K562 (cell line): ENCODE results near the gene TMEM255A. TPM values are rescaled to one million over a fixed set of nuclear protein-coding genes. Genes with fewer than 3 reads are reported as not detected.

Experiments
- BCOR ChIP-seq: fragments of 450-650 bp; IDR thresholded peaks from 2 replicates; pipeline ENCODE4 v1.6.1; 2016
- CEBPB ChIP-seq: fragments of 450-650 bp; IDR thresholded peaks from 2 replicates; pipeline ENCODE4 v1.6.1; 2016; ENCODE audit warnings: missing genetic modification characterization, missing compliant biosample characterization
- CREB1 ChIP-seq, 2 experiments: sonication (generic) in 1 of 2; formaldehyde crosslinking in 1 of 2; IDR thresholded peaks; 2 replicates each; pipeline versions ENCODE4 v1.6.1 to v1.8.0; 2012 to 2022; ENCODE audit warnings: inconsistent platforms in 1 of 2, mild to moderate bottlenecking in 1 of 2, missing genetic modification reagents in 1 of 2, moderate library complexity in 1 of 2
- DNMT1 ChIP-seq: fragments of 450-650 bp; IDR thresholded peaks from 2 replicates; pipeline ENCODE4 v1.6.1; 2016; ENCODE audit warnings: antibody characterized with exemption, mild to moderate bottlenecking
- E2F6 ChIP-seq, 2 experiments: IDR thresholded peaks; 2 replicates each; pipeline ENCODE4 v1.6.1; 2011; ENCODE audit warnings: borderline replicate concordance in 1 of 2, control low read depth in 1 of 2, low read depth in 1 of 2, low read length in 1 of 2, mild to moderate bottlenecking in 1 of 2, mixed read lengths in 1 of 2, moderate library complexity in 1 of 2; ENCODE audit not compliant: insufficient read depth in 1 of 2, insufficient read length in 1 of 2, poor library complexity in 1 of 2, severe bottlenecking in 1 of 2; ENCODE audit errors: extremely low read depth in 1 of 2
- EGR1 ChIP-seq: fragments of 450-650 bp; conservative IDR thresholded peaks from 2 replicates; pipeline ENCODE4 v1.6.1; 2017; ENCODE audit warnings: mild to moderate bottlenecking
- FUS ChIP-seq: fragments of 200-400 bp; formaldehyde crosslinking; optimal IDR thresholded peaks from 2 replicates; pipeline ENCODE3; 2017; ENCODE audit warnings: low read depth, low read length
- GABPB1 ChIP-seq: sonication (generic); formaldehyde crosslinking; IDR thresholded peaks from 2 replicates; pipeline ENCODE4 v1.8.0; 2022; ENCODE audit warnings: mild to moderate bottlenecking, missing genetic modification reagents
- GABPB2 ChIP-seq: fragments of 250-450 bp; sonication (Bioruptor Pico); conservative IDR thresholded peaks from 2 replicates; pipeline ENCODE4 v1.5.1; 2021; ENCODE audit warnings: mild to moderate bottlenecking
- HCFC1 ChIP-seq: IDR thresholded peaks from 2 replicates; pipeline ENCODE4 v1.6.1; 2012; ENCODE audit warnings: low read depth, low read length, improper control_type of control experiment
- HDAC2 ChIP-seq: fragments of 450-650 bp; IDR thresholded peaks from 2 replicates; pipeline ENCODE4 v1.6.1; 2016; ENCODE audit warnings: mild to moderate bottlenecking
- MNT ChIP-seq, 2 experiments: fragments of 450-650 bp; conservative IDR thresholded peaks; 2 replicates each; pipeline ENCODE4 v1.6.1; 2017; ENCODE audit warnings: mild to moderate bottlenecking in 2 of 2, moderate library complexity in 2 of 2
- MYNN ChIP-seq, 2 experiments: sonication (generic); formaldehyde crosslinking in 1 of 2; IDR thresholded peaks; 2 replicates each; pipeline versions ENCODE4 v1.5.0 to v1.6.1; 2016 to 2020; ENCODE audit warnings: antibody characterized with exemption in 1 of 2, missing genetic modification reagents in 1 of 2
- PRDM10 ChIP-seq: fragments of 450-650 bp; IDR thresholded peaks from 2 replicates; pipeline ENCODE4 v1.6.1; 2018; ENCODE audit not compliant: partially characterized antibody
- STAT5A ChIP-seq: IDR thresholded peaks from 2 replicates; pipeline ENCODE4 v1.6.1; 2012; ENCODE audit warnings: low read length, inconsistent platforms, borderline replicate concordance
- TCF15 ChIP-seq: fragments of 250-450 bp; sonication (Bioruptor Pico); IDR thresholded peaks from 2 replicates; pipeline ENCODE4 v1.8.0; 2022; ENCODE audit warnings: moderate library complexity, mild to moderate bottlenecking, inconsistent platforms
- WHSC1 ChIP-seq: IDR thresholded peaks from one replicate; pipeline ENCODE4 v1.6.1; 2012; ENCODE audit warnings: low read length, control low read depth, inconsistent platforms
- XRCC4 ChIP-seq: IDR thresholded peaks from one replicate; pipeline ENCODE4 v1.6.1; 2011; ENCODE audit not compliant: insufficient read depth, insufficient read length; ENCODE audit errors: extremely low read depth
- ZFP36 ChIP-seq: fragments of 150-350 bp; IDR thresholded peaks from 2 replicates; pipeline ENCODE4 v1.6.1; 2018; ENCODE audit warnings: low read length, low read depth; ENCODE audit not compliant: partially characterized antibody
- ZKSCAN3 ChIP-seq: fragments of 250-450 bp; sonication (Bioruptor Pico); IDR thresholded peaks from 2 replicates; pipeline ENCODE4 v1.4.0; 2020
- ZNF263 ChIP-seq: sonication (generic); formaldehyde crosslinking; IDR thresholded peaks from 2 replicates; pipeline ENCODE4 v1.8.0; 2022; ENCODE audit warnings: mild to moderate bottlenecking, missing genetic modification reagents, borderline replicate concordance
- ZNF778 ChIP-seq: fragments of 450-650 bp; formaldehyde crosslinking; IDR thresholded peaks from 2 replicates; pipeline ENCODE4 v1.4.0; 2020; ENCODE audit warnings: mild to moderate bottlenecking, moderate library complexity
- ZNF79 ChIP-seq: fragments of 250-450 bp; sonication (Bioruptor Pico); IDR thresholded peaks from 2 replicates; pipeline ENCODE4 v1.4.0; 2020; ENCODE audit warnings: low read depth, mild to moderate bottlenecking, moderate library complexity
- polyA plus RNA-seq, 8 experiments: library from polyadenylated mRNA; depleted of rRNA in 4 of 8; stranded (reverse) in 5 of 8; unstranded in 3 of 8; fragments of >200 nt; fragmentation: Nextera tagmentation in 2 of 8; fragmentation: Illumina TruSeq in 1 of 8; extraction: Ambion mirVana in 2 of 8; extraction: Trizol in 1 of 8; gene quantifications; 2 replicates each; pipeline versions ENCODE4 v1.2.1 to v1.2.3, GENCODE V29; 2011 to 2014; ENCODE audit warnings: inconsistent platforms in 1 of 8, missing spikeins in 1 of 8
- total RNA-seq, 7 experiments: library from RNA; depleted of rRNA in 6 of 7; stranded (reverse); fragments of >200 nt in 6 of 7; fragmentation: Illumina TruSeq in 2 of 7; extraction: Trizol in 2 of 7; gene quantifications; 2 replicates each; pipeline versions ENCODE4 v1.2.1 to v1.2.3, GENCODE V29; 2011 to 2021; ENCODE audit warnings: low replicate concordance in 1 of 7

Gene TMEM255A
- total and polyA plus RNA-seq, 9 of the 15 experiments (the other 6 are each of a cell fraction or from before 2014, with no cell fraction given): 0.01 TPM; not detected in 8

GRCh38 chrX:120251471-120252011, 59.7 kb downstream of the TMEM255A start (continued):
- TF ChIP-seq CEBPB (no peak), FUS (no peak), ZKSCAN3 (CRISPR knock-in tag) (no peak), MNT (conservative IDR thresholded peaks at IDR 0.05) (peak; percentile 47 to 61; a peak in 3 of 4 replicates), MYNN (IDR thresholded peaks at IDR 0.05) (0 out of 2 replicates have a peak, but pooled peaks have one; percentile 40), MYNN (CRISPR knock-in tag; IDR thresholded peaks at IDR 0.05) (no peak), EGR1 (no peak), BCOR (0 out of 2 replicates have a peak, but pooled peaks have one; percentile 8), GABPB2 (no peak), WHSC1 (no peak), DNMT1 (no peak), CREB1 (IDR thresholded peaks at IDR 0.05) (0 out of 2 replicates have a peak, but pooled peaks have one; percentile 9), CREB1 (CRISPR knock-in tag; IDR thresholded peaks at IDR 0.05) (no peak), ZFP36 (no peak), HDAC2 (0 out of 2 replicates have a peak, but pooled peaks have one; percentile 25), PRDM10 (peak; percentile 46), GABPB1 (CRISPR knock-in tag) (0 out of 2 replicates have a peak, but pooled peaks have one; percentile 1), ZNF263 (CRISPR knock-in tag) (peak; percentile 67; the same call in 1 of the 2 replicates), XRCC4 (no peak), STAT5A (no peak), E2F6 (IDR thresholded peaks at IDR 0.05; ENCODE audit: borderline replicate concordance in 1 of 2, extremely low read depth in 1 of 2, insufficient read depth in 1 of 2, insufficient read length in 1 of 2, low read depth in 1 of 2, low read length in 1 of 2, poor library complexity in 1 of 2, severe bottlenecking in 1 of 2) (peak in 1 of 2 experiments; percentile 72), TCF15 (CRISPR knock-in tag) (no peak), ZNF79 (CRISPR knock-in tag) (no peak), ZNF778 (CRISPR knock-in tag) (no peak), HCFC1 (no peak)
